Activated CD4-positive, alpha-beta T cell treated with anti-CD3 and anti-CD28 coated beads, Interleukin-2, amount 50 U/mL, for 4 hours (primary cell): ENCODE data around the gene LGR6.

Experiments used
- DNase-seq, 2 experiments: peaks; one replicate each; pipeline ENCODE4 v3.0.0-alpha.2; 2020

The LGR6 gene

GRCh38 chr1:202274611-202275010 lies 81.0 kb downstream of the LGR6 start:
- peak; percentile 18 to 23 for DNase-seq

DNA sequence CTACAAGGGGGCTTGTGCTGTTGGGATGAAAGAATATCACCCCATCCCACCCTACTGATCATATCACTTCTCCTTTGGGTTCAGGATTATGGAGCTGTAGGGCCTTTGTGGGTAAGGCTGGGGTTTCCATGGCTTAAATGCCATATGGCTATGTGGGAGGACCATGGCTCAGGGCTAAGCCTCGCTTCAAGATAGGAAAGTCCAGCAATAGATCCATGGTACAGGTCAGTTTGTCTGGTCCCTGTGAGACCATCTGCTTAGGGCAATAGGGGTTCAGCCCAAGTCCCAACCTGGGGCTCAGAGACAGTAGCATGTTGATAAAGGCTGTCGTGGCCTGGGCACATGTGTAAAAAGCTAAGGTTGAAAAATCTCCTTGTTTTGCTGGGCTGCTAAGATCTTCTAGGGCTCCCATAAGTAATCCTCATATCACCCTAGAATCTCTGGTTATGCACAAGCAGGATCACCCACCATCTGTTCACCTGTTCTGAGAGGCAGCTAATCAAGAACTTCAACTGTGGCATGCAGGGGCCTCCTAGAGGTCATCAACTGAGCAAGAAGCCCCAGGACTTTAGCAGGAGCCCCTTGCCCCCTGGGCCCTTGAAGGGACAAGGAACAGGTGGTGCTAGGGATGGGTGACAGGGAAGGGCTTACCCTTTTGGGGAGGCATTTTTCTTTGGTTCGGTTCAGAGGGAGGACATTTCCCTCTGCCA lies 81.6 kb downstream of the LGR6 start:
- DNase-seq = no peak

DNA sequence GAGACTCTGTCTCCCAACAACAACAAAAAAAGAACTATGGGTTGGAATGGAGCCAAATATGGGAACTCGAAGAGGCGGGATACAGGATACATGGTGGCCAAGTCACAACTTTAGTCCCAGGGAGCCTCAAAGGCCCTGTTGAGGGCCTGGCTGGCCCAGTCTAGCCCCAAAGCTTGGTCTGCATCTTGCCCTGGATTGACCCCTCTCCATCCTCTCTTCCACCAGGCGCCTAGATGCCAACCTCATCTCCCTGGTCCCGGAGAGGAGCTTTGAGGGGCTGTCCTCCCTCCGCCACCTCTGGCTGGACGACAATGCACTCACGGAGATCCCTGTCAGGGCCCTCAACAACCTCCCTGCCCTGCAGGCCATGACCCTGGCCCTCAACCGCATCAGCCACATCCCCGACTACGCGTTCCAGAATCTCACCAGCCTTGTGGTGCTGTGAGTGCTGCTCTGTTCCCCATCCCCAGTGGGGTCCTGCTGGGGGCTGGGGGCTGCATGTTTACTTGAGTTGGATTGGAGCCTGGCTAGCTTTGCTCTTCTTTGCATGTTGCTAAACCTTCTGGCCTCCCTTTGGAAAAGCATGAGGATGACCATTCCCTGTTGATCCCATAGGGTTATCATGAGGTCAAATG lies 82.6 kb downstream of the LGR6 start:
- no peak for DNase-seq

DNA sequence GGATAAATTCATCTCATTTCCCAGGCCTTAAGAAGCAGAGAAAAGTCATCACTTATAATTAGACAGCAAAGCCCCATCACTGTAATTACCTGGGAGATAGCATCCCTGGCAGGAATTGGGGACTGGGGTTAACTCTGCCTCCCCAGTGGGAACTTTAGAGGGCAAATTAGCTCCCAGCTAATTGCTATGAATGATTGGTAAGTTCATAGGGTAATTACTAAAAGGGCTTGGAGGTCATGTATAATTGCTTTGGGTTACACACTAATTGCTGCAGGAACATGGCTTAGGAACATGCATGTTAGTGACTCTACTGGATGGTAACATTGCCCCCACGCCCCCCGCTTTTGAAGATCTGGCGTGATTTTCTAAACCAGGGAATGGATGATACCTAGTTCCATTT lies 83.3 kb downstream of the LGR6 start:
- no peak for DNase-seq

- no peak for DNase-seq
Observed at GRCh38 chr1:202278751-202279150, 85.2 kb downstream of the LGR6 start.

DNA sequence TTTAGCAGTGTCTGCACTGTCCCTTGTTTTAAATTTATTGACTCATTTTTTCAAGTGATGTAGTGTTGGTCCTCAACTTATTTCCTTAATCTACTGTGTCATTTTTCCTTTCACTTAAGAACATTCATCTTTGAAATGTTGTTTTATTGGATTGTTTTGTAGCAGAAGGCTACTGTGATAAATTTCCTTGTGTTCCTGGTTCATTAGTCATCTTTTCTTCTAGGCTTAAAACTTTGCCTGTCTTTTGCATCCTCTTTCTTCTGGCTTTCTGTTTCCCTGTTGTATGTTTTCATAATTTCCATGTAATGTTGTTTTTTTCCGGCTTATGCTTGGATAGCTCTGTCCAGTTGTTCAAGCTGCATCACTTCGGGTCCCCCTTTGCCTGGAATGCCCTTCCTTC lies 86.2 kb downstream of the LGR6 start:
- DNase-seq = no peak

- no peak for DNase-seq
Observed at GRCh38 chr1:202280595-202280994, 87.0 kb downstream of the LGR6 start.

DNA sequence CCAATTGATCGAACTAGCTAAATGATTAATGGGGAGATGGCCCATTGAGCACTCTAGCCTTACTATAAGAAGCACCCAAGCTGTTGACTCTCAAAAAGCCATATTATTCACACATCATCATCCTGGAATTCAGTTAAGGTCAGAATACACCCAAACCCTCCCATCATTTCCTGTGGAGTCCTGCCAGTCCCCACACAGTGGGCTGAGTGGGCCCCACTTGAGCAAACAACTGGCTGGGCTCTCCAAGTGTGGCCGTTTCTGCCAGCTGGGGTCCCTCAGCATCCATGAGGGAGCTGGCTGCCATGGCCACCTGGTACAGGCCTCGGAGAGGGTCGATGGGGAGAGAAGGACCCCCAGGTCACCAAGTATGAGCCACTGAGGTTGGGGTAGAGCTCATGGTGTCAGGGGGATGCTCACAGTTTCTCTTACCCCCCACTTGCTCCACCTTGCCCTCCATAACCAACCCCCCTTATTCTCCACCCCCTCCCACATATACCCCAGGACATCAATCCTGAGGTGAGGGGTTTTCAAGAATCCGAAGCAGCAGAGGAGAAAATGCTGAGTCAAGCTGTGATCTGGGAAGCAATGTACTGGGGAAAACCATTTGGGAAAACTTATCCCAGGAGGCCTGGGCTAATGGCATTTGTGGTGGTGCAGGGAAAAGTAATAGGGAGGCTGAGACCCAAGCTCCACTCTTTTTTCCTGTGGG lies 87.9 kb downstream of the LGR6 start:
- no peak for DNase-seq

- no peak for DNase-seq
Observed at GRCh38 chr1:202282025-202282371, 88.4 kb downstream of the LGR6 start.

DNA sequence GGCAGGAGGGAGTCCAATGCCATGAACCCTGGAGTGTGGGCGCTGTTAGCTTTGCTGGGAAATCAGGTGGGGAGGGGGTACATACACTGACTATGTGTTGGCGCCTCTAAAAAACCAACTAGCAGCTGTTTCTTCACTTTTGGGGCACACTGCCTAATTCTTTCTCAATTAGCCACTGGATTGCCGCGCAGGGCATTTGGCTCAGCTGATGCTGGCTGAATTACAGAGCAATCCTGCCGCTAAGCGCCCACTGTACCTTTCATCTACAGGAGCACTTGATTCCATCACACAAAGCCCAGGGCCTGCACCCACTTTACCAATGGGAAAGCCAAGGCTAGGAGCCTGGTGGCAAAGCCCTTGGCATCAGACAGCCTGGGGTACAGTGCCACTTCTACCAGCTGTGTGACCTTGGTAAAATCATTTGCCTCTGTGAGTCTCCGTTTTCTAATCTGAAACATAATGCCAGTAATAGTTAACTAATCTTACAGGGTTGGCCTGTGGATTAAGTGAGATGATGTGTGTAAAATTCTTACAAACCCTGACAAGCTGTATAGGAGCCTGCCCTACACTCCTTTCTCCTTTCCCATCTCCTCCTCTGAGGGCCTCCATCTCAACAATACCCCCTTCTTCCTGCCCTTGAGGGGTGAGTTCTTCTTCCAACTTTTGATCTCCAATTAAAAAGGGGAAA lies 89.1 kb downstream of the LGR6 start:
- no peak for DNase-seq

- no peak for DNase-seq
Observed at GRCh38 chr1:202283379-202283844, 89.8 kb downstream of the LGR6 start.

GRCh38 chr1:202283991-202284390 lies 90.4 kb downstream of the LGR6 start:
- DNase-seq = no peak

- DNase-seq = no peak
Observed at GRCh38 chr1:202285908-202286307, 92.3 kb downstream of the LGR6 start.

- DNase-seq = no peak
Observed at GRCh38 chr1:202286622-202287097, 93.1 kb downstream of the LGR6 start.

DNA sequence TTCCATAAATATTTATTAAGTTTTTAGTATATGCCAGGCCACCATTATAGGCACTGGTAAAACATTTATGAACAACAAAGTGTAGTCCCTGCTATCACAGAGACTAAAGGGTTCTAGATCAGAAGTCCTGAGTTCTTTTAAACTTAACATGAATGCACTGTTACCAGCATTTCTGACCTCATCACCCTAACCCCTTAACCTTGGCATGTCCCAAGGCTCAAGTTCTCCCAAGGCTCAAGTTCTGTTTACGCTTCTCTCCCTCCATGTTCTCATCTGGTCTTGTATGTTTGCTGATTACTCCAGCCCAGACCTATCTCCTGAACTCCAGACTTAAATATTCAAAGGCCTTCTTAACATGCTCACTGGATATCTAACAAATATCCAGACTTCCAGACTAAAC lies 93.6 kb downstream of the LGR6 start:
- DNase-seq = no peak

DNA sequence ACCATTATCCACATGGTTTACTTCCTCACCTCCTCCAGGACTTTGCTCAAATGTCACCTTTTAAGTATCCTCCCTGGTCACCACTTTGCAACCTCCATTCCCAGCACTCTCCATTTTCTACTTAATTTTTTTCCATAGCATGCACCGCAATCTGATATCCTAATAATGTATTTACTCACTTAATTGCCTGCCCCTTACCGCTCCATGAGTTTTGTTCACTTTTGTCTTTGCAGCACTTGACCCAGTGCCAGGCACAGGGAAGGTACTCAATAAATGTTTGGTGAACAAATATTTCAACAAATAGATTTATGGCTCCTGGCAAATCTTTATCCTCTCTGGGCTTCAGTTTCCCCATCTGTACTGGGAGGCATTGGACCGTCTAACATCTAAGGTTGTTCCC lies 94.6 kb downstream of the LGR6 start:
- no peak for DNase-seq

- no peak for DNase-seq
Observed at GRCh38 chr1:202289009-202289408, 95.4 kb downstream of the LGR6 start.

DNA sequence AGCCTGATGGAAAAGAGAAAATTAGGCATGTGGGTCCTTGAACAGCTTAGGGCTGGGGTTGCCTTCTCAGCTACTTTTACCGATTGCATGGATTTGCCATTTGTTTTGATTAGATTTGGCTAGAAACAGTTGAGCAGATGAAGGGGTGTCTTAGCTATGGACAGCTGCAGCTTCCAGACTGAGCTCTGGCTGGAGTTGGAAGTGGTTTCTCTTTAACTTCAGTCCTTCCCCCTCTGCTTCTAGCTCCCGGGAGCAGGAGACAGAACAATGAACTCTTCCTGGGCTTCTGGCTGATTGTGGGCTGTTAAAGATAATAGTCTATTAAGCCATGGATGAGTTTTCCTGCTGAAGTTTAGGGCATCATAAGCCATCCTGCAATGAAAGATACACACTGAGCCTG lies 97.4 kb downstream of the LGR6 start:
- no peak for DNase-seq

DNA sequence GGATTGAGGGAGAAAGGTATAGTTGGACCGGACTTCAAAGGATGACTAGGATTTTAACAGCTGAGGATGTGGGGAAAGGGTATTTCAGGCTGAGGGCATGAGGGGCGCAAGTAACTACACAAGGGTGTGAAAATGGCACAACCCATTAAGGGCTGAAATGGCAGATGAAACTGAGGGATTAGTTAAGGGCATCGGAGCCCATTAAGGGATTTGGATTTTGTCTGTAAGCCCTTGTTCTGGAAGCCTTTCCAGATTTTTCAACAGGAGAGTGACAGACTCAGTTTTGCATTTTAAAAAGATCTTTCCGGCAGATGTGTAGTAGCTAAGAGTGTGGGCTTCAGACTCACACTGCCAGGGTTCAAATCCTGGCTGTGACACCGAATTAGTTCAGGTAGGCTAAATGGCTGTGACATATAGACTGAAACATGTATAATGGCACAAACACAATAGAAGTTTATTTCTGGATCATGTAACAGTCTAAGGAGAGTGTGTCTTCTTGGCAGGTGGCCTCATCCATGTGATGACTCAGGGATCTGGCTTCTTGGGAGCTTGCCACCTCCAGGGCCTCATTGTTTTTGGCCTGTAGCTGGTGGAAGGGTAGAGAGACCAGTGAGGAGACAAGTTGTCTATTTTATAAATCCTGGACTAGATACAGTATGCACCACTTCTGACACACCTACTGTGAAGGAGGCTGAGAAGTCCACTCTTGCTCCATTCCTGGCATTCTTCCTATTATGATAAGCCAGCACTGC lies 98.5 kb downstream of the LGR6 start:
- no peak for DNase-seq

DNA sequence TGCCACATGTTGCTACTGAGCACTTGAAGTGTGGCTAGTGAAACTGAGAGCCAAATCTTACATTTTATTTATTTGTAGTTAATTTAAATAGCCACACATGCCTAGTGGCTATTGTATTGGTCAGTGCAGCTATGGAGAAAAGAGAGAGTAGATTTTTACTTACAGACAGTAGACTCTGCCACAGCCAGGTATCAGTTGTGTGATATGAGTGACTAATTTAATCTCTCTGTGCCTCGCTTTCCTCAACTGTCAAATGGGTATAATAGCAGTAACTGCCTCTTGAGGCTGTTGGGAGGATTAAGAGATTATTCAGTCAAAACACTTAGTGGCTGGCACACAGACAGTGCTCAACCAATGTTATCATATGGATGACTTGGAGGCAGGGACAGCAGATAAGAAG lies 99.2 kb downstream of the LGR6 start:
- DNase-seq = no peak

GRCh38 chr1:202293569-202293968 lies 100.0 kb downstream of the LGR6 start:
- no peak for DNase-seq

GRCh38 chr1:202302166-202302565 lies 108.6 kb downstream of the LGR6 start:
- no peak for DNase-seq

GRCh38 chr1:202304375-202304774 lies 110.8 kb downstream of the LGR6 start:
- DNase-seq = no peak
